ENCODE measurements around the gene PAFAH2.

Gene PAFAH2

DNA sequence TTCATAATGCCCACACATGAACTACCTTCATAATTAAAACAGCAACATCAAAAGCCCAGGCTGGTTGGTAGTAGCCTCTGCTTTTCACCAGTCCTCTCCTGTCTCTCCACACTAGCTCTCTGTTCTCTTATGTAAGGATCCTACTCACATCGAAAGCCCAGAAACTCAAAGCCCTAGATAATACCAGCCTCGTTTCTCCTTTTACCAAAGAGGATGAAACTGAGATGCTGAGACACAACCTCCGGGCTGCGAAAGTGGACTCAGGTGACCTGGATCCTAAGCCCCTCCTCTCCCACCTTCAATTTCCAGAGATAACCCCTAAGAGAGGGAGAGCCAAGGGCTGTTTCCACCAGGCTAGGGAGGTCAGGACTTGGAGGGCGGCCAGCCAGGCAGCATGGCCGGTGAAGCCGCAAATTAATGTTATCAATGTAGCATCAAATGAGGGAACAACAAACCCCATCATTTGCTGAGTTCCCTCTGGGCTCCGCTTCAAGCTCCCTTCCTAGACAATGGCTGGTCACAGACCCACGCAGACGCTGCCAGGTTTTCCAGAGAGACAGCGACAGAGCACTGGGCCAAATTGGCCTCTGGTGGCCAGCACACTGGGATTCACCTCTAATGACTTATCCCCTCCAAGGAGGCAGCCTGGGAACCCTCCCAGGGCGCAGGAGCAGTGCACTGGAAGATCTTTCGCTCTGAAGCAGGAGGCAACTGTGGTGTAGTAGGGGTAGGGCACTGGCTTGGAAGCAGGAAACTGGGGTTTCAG, 70.9 kb downstream of the PAFAH2 start:
- H3K4me2 ChIP-seq (ENCODE audit: low read depth, low read length, poor library complexity, severe bottlenecking), result no peak overlapping the region
- H4K20me1 ChIP-seq (ENCODE audit: low read depth, low read length), result no peaks in the 10 kb centered on the region
- no peaks in the 10 kb centered on the region for H3K9me3 ChIP-seq (ENCODE audit: insufficient read depth, low read length)
- TF ChIP-seq EZH2phosphoT487 (conservative IDR thresholded peaks at IDR 0.05; ENCODE audit: low read length), result no peak
- TF ChIP-seq, protein P1, sequence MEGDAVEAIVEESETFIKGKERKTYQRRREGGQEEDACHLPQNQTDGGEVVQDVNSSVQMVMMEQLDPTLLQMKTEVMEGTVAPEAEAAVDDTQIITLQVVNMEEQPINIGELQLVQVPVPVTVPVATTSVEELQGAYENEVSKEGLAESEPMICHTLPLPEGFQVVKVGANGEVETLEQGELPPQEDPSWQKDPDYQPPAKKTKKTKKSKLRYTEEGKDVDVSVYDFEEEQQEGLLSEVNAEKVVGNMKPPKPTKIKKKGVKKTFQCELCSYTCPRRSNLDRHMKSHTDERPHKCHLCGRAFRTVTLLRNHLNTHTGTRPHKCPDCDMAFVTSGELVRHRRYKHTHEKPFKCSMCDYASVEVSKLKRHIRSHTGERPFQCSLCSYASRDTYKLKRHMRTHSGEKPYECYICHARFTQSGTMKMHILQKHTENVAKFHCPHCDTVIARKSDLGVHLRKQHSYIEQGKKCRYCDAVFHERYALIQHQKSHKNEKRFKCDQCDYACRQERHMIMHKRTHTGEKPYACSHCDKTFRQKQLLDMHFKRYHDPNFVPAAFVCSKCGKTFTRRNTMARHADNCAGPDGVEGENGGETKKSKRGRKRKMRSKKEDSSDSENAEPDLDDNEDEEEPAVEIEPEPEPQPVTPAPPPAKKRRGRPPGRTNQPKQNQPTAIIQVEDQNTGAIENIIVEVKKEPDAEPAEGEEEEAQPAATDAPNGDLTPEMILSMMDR (IDR thresholded peaks at IDR 0.05; ENCODE audit: insufficient read depth, low read length, poor library complexity, severe bottlenecking), result no peak
- H2AFZ ChIP-seq (ENCODE audit: low read depth, low read length, severe bottlenecking), result no peak overlapping the region
- no peak overlapping the region for H3K27ac ChIP-seq (ENCODE audit: low read depth, low read length)
- H3K9me2 ChIP-seq (replicated peaks; ENCODE audit: insufficient read depth, low read length), result no peaks in the 10 kb centered on the region
- H3F3A ChIP-seq (ENCODE audit: insufficient read depth), result no peaks in the 10 kb centered on the region
- no peaks in the 10 kb centered on the region for H3K79me2 ChIP-seq (ENCODE audit: insufficient read depth, low read length)
- H3K4me3 ChIP-seq (ENCODE audit: insufficient read depth, low read length, poor library complexity, severe bottlenecking), result no peak overlapping the region
- no peaks in the 10 kb centered on the region for H3K36me3 ChIP-seq (ENCODE audit: low read length)
- no peak overlapping the region for H3K9ac ChIP-seq (ENCODE audit: low read length)
- no peaks in the 10 kb centered on the region for H3K27me3 ChIP-seq (ENCODE audit: low read length)

DNA sequence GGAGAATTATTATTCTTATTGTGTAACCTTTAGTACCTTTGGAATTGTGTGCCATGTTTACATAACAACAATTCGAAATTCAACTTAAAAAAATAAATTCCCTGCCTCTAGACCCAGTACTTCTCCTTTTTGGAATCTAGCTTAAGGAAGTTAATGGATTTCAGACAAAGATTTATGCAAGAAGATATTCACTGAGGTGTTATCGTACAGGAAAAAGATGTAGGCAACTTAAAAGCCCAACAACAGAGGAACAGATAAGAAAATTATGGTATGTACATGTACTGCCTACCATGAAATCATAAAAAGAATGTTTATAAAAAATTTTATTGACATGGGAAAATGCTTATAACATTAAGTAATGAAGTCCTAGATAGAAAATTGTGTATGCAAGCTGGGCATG, 73.4 kb downstream of the PAFAH2 start:
- Histone ChIP-seq H3F3A (ENCODE audit: insufficient read depth) (no peaks in the 10 kb centered on the region), H3K4me3 (ENCODE audit: insufficient read depth, low read length, poor library complexity, severe bottlenecking) (no peak overlapping the region), H2AFZ (ENCODE audit: low read depth, low read length, severe bottlenecking) (no peak overlapping the region), H3K79me2 (ENCODE audit: insufficient read depth, low read length) (no peaks in the 10 kb centered on the region), H3K9me2 (replicated peaks; ENCODE audit: insufficient read depth, low read length) (no peaks in the 10 kb centered on the region), H3K27ac (ENCODE audit: low read depth, low read length) (no peak overlapping the region), H3K9ac (ENCODE audit: low read length) (no peak overlapping the region), H4K20me1 (ENCODE audit: low read depth, low read length) (no peaks in the 10 kb centered on the region), H3K36me3 (ENCODE audit: low read length) (no peaks in the 10 kb centered on the region), H3K4me2 (ENCODE audit: low read depth, low read length, poor library complexity, severe bottlenecking) (no peak overlapping the region), H3K9me3 (ENCODE audit: insufficient read depth, low read length) (no peaks in the 10 kb centered on the region), H3K27me3 (ENCODE audit: low read length) (no peaks in the 10 kb centered on the region)
- TF ChIP-seq, protein P1 (IDR thresholded peaks at IDR 0.05; ENCODE audit: insufficient read depth, low read length, poor library complexity, severe bottlenecking), result no peak
- no peak for TF ChIP-seq EZH2phosphoT487 (conservative IDR thresholded peaks at IDR 0.05; ENCODE audit: low read length)

DNA sequence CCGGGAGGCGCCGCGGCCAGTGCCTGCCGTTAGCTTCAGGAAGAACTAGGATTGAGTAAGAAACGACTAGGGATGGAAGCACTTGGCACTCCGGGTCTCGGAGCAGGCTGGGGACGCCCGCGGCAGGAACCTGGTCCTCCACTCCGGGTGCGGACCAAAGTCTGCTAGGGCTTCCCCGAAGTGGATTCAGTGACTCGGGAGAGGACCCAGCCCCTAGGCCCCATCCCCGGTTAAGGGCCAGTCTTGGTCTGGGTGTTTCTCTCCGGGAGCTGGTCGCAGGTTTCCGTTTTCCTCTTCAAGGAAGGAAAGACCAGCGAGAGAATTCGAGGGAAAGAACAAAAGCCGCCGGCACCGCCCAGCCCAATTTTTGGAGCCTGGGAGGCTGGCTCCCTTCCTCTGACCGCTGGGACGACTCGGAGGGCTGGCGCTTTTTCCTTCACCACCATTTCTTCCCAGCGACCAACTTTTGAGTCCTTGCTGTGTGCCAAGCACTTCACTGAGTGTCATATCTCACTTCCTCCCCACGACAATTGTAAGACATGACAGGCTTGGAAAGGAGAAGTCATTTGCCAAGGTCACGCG, 74.8 kb downstream of the PAFAH2 start:
- Histone ChIP-seq H3K4me3 (ENCODE audit: insufficient read depth, low read length, poor library complexity, severe bottlenecking) (no peak overlapping the region), H3K79me2 (ENCODE audit: insufficient read depth, low read length) (no peaks in the 10 kb centered on the region), H3K36me3 (ENCODE audit: low read length) (no peaks in the 10 kb centered on the region), H3K27me3 (ENCODE audit: low read length) (no peaks in the 10 kb centered on the region), H3K27ac (ENCODE audit: low read depth, low read length) (no peak overlapping the region), H3F3A (ENCODE audit: insufficient read depth) (no peaks in the 10 kb centered on the region), H2AFZ (ENCODE audit: low read depth, low read length, severe bottlenecking) (no peak overlapping the region), H3K9me3 (ENCODE audit: insufficient read depth, low read length) (no peaks in the 10 kb centered on the region), H3K9me2 (replicated peaks; ENCODE audit: insufficient read depth, low read length) (no peaks in the 10 kb centered on the region), H3K4me2 (ENCODE audit: low read depth, low read length, poor library complexity, severe bottlenecking) (no peak overlapping the region), H4K20me1 (ENCODE audit: low read depth, low read length) (no peaks in the 10 kb centered on the region), H3K9ac (ENCODE audit: low read length) (no peak overlapping the region)
- TF ChIP-seq EZH2phosphoT487 (conservative IDR thresholded peaks at IDR 0.05; ENCODE audit: low read length), result no peak
- TF ChIP-seq, protein P1 (IDR thresholded peaks at IDR 0.05; ENCODE audit: insufficient read depth, low read length, poor library complexity, severe bottlenecking), result no peak
